NCI-H2171 (cell line): ENCODE results near the gene WNT6.
A peak's percentile ranks its signal among the peaks of the same experiment; 100 is the strongest.

Experiments used
- DNase-seq: peaks from one replicate; lab custom pipeline; 2025; lab: John Stamatoyannopoulos, UW

Gene WNT6

GRCh38 chr2:218877891-218878290 lies 18.3 kb downstream of the WNT6 start:
- no peak for DNase-seq

DNA sequence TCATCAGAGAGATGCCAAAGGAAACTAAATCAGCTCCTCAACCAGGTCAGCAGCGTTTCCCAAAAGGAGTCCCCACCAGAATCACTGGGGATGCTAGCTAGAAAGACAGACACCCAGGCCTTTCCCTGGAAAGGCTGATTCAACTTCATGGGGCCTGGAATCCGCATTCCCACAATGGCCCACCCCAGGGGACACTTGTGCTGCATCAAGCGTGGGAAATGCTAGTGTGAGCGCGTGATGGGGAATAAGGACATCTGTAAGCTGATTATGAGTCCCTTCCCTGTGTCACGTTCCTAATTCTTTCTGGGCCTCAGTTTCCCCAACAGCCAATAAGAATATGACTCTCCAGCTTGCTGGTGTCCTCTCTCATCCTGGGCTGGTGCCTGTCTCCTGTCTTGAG lies 18.9 kb downstream of the WNT6 start:
- no peak for DNase-seq

GRCh38 chr2:218878926-218879761 lies 19.5 kb downstream of the WNT6 start:
- DNase-seq = peak; percentile 90

GRCh38 chr2:218879776-218880101 lies 20.1 kb downstream of the WNT6 start:
- no peak for DNase-seq

DNA sequence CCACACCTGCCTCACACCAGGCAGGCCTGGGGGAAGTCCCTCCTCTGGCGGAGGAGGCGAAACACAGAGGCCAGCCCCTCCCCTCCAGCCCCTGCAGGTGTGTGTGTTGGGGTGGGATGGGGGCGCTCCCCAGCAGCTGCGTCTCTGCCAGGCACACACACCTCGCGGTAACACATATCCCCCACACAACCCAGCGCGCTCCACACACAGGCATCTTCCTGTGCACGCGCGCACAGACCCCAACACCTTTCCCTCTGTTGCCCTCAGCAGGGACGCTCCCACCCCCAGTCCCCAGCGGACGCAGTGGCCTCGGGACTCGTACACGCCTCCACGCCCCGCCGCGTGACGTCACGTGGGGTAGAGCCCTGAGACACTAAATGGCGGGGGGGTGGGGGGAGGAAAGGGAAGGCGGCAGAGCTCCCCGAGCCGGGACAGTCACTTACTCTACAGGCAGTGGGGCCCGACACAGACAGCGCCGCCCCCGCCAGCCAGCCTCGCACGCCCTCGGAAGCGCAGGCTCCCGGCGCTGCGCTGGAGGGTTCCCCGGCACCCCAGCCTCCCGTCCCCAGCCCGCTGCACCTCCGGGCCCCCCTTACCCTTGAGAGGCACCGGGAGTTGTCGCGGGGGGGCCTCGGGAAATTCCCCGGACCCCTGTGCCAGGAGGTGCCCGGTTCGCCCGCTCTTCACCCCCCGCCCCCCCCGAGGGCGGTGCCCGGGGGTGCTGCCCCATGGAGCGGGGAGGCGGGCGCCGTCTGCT lies 20.7 kb downstream of the WNT6 start, which contains the start of gene WNT10A:
WNT10A (plus strand) TSS at position 751 of the 757 bp plus-strand sequence. CDS start 144 bp downstream, outside the sequence.
- DNase-seq = peak; percentile 44

DNA sequence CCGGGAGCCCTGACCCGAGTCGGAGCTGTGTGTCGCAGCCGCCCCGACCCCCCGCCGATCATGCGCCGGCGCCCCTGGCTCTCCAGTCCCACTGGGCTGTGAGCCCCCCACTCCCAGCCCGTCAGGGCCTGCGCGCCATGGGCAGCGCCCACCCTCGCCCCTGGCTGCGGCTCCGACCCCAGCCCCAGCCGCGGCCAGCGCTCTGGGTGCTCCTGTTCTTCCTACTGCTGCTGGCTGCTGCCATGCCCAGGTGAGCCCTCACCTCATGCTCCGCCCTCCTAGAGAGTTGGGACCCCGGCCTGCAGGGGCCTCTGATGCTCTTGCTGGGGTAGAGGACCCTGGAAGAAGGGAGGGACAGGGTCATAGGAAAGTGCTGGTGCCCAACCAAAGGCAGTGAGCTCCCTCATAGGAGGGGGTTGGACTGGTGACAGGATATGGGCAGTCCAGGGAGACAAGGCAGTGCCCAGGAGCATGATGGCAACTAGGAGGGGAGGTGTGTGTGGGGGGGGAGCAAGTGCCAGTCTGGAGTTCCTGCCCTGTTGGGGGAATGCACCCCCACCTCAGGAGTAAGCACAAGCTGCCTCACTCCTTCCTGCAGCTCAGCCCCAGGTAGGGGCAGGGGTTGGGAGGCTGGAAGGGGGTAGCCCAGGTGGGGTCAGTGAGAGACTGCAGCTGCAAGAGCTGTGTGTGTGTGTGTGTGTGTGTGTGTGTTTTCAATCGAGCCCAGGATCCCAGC lies 21.4 kb downstream of the WNT6 start:
- DNase-seq = no peak

- no peak for DNase-seq
Observed at GRCh38 chr2:218881744-218882460, 22.3 kb downstream of the WNT6 start.

DNA sequence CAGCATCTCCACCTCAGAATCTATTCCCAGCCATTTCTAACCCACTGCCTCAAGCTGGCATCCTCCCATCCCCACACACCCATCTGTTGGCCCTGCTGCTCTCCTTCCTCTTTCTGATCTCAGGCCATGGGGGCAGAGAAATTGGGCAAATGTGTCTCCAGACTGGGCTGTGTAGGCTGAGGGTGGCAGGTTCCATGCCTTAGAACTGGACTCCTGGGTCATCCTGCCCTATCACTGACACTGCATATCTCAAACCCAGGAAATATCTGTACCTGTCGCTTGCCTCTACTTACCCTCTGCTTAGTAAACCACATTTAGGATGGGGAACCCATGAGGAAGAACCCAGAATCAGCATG lies 22.8 kb downstream of the WNT6 start:
- no peak for DNase-seq

GRCh38 chr2:218882866-218883366 lies 23.3 kb downstream of the WNT6 start:
- DNase-seq = no peak

GRCh38 chr2:218883491-218884490 lies 24.2 kb downstream of the WNT6 start:
- DNase-seq = peak; percentile 30

- DNase-seq = no peak
Observed at GRCh38 chr2:218884519-218884918, 24.9 kb downstream of the WNT6 start.

DNA sequence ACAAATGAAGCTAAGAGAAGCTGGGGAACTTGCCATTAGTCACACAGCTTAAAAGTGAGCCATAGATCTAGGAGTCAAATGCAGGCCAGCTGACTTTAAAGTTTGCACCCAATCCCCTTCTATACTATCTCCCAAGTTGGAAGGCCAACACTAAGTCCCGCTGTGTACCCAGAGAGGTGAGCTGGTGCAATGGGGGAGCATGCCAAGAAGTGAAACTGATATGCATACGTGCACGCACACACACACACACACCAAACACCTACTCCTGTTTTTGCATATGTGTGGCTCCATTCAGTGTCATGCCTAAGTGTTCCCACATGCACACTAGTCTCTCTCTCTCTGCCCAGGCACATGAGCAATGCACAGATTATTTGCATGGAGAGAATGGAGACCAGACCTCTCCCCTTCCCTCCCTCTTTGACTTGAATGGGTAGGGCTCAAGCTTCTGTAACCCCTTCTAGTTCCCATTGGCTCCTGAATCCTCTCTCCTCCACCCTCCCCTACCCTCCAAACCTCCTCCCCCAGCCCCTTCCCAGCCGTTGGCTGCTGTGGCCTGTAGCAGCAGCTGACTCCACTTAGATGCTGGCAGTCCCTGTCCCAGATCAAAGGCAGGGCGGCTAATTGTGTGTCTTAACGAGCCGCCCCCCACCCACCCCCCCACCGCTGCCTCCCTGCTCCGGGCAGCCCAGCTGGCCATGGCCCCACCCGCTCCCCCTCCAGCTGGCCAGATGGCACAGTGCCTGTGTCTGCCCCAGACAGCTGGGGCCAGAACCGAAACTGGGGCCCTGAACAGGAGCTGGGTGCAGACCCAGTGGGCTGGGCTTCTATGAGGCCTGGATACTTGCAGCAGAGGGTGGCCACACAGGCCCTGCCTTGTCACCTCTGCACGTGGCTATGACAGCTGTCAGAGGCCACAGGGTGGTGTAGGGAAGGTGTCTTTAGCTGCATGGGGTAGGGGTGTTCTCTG lies 26.7 kb downstream of the WNT6 start:
- DNase-seq = peak; percentile 61

- no peak for DNase-seq
Observed at GRCh38 chr2:218887079-218887478, 27.5 kb downstream of the WNT6 start.

DNA sequence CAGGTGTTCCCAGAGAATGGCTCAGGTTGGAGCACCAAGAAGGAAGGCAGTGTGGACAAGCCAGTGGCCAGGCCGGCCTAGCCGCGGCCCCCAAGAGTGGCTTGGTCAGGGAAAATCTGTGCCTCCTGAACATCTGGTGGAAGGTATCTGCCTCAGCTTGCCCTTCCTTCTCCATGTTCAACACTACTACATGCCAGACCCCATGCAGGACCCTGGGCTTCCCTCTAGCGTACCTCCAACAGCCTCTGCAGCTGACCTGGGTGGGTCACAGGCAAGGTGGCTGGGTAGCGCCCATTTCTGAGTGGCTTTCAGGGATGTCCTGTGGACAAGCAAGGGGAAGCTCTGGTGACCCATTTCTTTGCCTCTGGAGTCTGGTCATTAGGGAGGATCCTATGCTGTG lies 28.7 kb downstream of the WNT6 start:
- DNase-seq = no peak

- no peak for DNase-seq
Observed at GRCh38 chr2:218889937-218890336, 30.3 kb downstream of the WNT6 start.

DNA sequence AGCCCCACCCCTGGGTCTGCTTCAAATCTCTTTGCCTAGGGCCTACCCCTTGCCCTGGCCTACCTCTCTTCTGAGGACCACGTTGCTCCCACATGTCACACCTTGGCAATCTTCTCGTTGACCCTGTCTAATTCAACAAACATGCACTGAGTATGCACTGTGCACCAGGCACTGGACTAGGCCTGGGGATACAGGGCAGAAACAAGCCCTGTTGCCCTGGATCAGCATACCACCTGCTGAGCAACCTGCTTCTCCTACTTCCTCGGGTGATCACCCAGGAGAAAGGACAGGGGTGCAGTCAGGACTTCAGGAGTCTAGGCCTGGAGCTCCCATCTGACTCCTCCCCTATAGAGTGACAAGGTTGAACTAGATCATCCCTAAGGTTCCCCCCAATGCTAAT lies 30.8 kb downstream of the WNT6 start:
- DNase-seq = no peak

- no peak for DNase-seq
Observed at GRCh38 chr2:218891275-218892135, 31.9 kb downstream of the WNT6 start.

DNA sequence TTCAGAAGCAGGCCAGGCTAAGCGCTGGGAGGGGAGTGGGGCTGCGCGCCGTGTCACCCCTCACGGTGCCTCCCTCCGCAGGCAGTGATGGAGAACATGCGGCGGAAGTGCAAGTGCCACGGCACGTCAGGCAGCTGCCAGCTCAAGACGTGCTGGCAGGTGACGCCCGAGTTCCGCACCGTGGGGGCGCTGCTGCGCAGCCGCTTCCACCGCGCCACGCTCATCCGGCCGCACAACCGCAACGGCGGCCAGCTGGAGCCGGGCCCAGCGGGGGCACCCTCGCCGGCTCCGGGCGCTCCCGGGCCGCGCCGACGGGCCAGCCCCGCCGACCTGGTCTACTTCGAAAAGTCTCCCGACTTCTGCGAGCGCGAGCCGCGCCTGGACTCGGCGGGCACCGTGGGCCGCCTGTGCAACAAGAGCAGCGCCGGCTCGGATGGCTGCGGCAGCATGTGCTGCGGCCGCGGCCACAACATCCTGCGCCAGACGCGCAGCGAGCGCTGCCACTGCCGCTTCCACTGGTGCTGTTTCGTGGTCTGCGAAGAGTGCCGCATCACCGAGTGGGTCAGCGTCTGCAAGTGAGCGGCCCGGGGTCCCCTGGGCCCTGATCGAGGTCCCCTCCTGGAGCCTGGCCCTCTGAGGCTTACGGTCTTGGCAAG lies 33.2 kb downstream of the WNT6 start:
- peak; percentile 76 for DNase-seq
